H1 (cell line): ENCODE measurements around the gene WDR33. TPM values are rescaled to one million over a fixed set of nuclear protein-coding genes. Genes with fewer than 3 reads are reported as not detected.

Source experiments
- NANOG ChIP-seq: IDR thresholded peaks from 2 replicates; pipeline ENCODE4 v1.6.1; 2011; ENCODE audit warnings: low read length, low read depth, mild to moderate bottlenecking, inconsistent platforms; ENCODE audit not compliant: insufficient read depth, poor library complexity, severe bottlenecking
- NRF1 ChIP-seq: IDR thresholded peaks from 2 replicates; pipeline ENCODE4 v1.6.1; 2011; ENCODE audit warnings: mild to moderate bottlenecking, low read depth, low read length, improper control_type of control experiment
- polyA plus RNA-seq, 7 experiments: library from polyadenylated mRNA; depleted of rRNA in 3 of 7; stranded (reverse) in 5 of 7; unstranded in 2 of 7; fragments of >200 nt in 5 of 7; fragments of 200-250 nt in 2 of 7; gene quantifications; 1 replicate in 5 of 7; 2 replicates in 1 of 7; 4 replicates in 1 of 7; pipeline versions ENCODE4 v1.2.1 to v1.2.3, GENCODE V29; 2011 to 2013; ENCODE audit warnings: missing spikeins in 2 of 7, mixed read lengths in 2 of 7
- total RNA-seq: library from RNA; stranded (reverse); fragmentation: NEBNext Ultra II Directional; extraction: Animal tissue kit (Norgen Biotek cat#: 25700); gene quantifications from 2 replicates; pipeline ENCODE4 v1.2.1, GENCODE V29; 2021
- TF ChIP-seq, protein P1 (sequence below): fragments of 300-600 bp; sonication (generic); IDR thresholded peaks from 2 replicates; pipeline ENCODE4 v1.7.1; 2012; ENCODE audit warnings: low read length, moderate library complexity, mild to moderate bottlenecking, inconsistent platforms; ENCODE audit not compliant: insufficient replicate concordance

Gene WDR33
- total and polyA plus RNA-seq, 2 of the 8 experiments (the other 6 are each of a cell fraction or from before 2014, with no cell fraction given): 18.1 to 82.7 TPM

DNA sequence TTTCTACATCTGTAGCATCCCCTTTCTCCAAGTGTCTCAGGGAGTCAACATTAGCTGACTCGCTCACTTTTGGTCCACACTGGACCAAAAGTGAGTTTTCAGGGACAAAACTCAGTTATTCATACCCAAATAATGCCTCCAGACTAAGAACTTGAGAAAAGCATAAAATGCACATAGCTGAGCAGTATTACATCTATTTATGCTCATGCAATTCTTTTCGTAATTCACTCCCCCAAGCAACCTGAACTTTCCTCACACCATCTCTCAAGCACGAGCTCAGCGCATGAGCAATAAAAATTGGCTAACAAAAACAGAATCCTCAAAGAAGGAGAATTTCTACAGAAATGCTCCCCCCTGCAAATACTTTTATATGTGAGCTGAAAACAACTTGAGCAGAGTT lies 92.7 kb downstream of the WDR33 start (continued):
- TF ChIP-seq NRF1: no peak
- TF ChIP-seq, protein P1, sequence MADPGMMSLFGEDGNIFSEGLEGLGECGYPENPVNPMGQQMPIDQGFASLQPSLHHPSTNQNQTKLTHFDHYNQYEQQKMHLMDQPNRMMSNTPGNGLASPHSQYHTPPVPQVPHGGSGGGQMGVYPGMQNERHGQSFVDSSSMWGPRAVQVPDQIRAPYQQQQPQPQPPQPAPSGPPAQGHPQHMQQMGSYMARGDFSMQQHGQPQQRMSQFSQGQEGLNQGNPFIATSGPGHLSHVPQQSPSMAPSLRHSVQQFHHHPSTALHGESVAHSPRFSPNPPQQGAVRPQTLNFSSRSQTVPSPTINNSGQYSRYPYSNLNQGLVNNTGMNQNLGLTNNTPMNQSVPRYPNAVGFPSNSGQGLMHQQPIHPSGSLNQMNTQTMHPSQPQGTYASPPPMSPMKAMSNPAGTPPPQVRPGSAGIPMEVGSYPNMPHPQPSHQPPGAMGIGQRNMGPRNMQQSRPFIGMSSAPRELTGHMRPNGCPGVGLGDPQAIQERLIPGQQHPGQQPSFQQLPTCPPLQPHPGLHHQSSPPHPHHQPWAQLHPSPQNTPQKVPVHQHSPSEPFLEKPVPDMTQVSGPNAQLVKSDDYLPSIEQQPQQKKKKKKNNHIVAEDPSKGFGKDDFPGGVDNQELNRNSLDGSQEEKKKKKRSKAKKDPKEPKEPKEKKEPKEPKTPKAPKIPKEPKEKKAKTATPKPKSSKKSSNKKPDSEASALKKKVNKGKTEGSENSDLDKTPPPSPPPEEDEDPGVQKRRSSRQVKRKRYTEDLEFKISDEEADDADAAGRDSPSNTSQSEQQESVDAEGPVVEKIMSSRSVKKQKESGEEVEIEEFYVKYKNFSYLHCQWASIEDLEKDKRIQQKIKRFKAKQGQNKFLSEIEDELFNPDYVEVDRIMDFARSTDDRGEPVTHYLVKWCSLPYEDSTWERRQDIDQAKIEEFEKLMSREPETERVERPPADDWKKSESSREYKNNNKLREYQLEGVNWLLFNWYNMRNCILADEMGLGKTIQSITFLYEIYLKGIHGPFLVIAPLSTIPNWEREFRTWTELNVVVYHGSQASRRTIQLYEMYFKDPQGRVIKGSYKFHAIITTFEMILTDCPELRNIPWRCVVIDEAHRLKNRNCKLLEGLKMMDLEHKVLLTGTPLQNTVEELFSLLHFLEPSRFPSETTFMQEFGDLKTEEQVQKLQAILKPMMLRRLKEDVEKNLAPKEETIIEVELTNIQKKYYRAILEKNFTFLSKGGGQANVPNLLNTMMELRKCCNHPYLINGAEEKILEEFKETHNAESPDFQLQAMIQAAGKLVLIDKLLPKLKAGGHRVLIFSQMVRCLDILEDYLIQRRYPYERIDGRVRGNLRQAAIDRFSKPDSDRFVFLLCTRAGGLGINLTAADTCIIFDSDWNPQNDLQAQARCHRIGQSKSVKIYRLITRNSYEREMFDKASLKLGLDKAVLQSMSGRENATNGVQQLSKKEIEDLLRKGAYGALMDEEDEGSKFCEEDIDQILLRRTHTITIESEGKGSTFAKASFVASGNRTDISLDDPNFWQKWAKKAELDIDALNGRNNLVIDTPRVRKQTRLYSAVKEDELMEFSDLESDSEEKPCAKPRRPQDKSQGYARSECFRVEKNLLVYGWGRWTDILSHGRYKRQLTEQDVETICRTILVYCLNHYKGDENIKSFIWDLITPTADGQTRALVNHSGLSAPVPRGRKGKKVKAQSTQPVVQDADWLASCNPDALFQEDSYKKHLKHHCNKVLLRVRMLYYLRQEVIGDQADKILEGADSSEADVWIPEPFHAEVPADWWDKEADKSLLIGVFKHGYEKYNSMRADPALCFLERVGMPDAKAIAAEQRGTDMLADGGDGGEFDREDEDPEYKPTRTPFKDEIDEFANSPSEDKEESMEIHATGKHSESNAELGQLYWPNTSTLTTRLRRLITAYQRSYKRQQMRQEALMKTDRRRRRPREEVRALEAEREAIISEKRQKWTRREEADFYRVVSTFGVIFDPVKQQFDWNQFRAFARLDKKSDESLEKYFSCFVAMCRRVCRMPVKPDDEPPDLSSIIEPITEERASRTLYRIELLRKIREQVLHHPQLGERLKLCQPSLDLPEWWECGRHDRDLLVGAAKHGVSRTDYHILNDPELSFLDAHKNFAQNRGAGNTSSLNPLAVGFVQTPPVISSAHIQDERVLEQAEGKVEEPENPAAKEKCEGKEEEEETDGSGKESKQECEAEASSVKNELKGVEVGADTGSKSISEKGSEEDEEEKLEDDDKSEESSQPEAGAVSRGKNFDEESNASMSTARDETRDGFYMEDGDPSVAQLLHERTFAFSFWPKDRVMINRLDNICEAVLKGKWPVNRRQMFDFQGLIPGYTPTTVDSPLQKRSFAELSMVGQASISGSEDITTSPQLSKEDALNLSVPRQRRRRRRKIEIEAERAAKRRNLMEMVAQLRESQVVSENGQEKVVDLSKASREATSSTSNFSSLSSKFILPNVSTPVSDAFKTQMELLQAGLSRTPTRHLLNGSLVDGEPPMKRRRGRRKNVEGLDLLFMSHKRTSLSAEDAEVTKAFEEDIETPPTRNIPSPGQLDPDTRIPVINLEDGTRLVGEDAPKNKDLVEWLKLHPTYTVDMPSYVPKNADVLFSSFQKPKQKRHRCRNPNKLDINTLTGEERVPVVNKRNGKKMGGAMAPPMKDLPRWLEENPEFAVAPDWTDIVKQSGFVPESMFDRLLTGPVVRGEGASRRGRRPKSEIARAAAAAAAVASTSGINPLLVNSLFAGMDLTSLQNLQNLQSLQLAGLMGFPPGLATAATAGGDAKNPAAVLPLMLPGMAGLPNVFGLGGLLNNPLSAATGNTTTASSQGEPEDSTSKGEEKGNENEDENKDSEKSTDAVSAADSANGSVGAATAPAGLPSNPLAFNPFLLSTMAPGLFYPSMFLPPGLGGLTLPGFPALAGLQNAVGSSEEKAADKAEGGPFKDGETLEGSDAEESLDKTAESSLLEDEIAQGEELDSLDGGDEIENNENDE: no peak
- no peak for TF ChIP-seq NANOG
